Right ventricle myocardium superior (tissue), 1 donor: ENCODE results near the gene SFSWAP. TPM values are rescaled to one million over a fixed set of nuclear protein-coding genes. Genes with fewer than 3 reads are reported as not detected.

Experiments used
- total RNA-seq: library from RNA; stranded (reverse); fragmentation: NEBNext Ultra II Directional; extraction: Animal tissue kit (Norgen Biotek cat#: 25700); gene quantifications from one replicate; pipeline ENCODE4 v1.2.1, GENCODE V29; 2021
- donor health status: DM: no; HTN: yes; CAD: no; lungs with severe emphysema.

SFSWAP gene
- total RNA-seq, 1 donor from 2014 or later = 19.4 TPM

Other genes starting within 250 kb of the SFSWAP start
- 1.3 TPM for gene MMP17, start 117.3 kb downstream of the SFSWAP start, total RNA-seq
- gene ULK1, start 183.5 kb downstream of the SFSWAP start, total RNA-seq = 49.8 TPM
- 5.8 TPM for gene PUS1, start 218.2 kb downstream of the SFSWAP start, total RNA-seq
- gene EP400, start 238.9 kb downstream of the SFSWAP start, total RNA-seq = 12.3 TPM